H1 (cell line): ENCODE results near the gene POMZP3.
"Not testable (repeated sequence)": the region's sequence is repeated elsewhere in the genome, so short reads cannot be mapped to it uniquely, and the experiment has no call there.

Experiments used
- ASH2L ChIP-seq: fragments of 200-600, 300-600 bp; sonication (generic); IDR thresholded peaks from one replicate; pipeline ENCODE4 v1.7.1; 2017; ENCODE audit warnings: low read length
- CTCF ChIP-seq, 3 experiments: IDR thresholded peaks; 1 replicate in 2 of 3; 2 replicates in 1 of 3; pipeline versions ENCODE4 v1.5.1 to v1.6.1; 2011; ENCODE audit warnings: low read length in 3 of 3, mild to moderate bottlenecking in 3 of 3, inconsistent platforms in 2 of 3, low read depth in 1 of 3, moderate library complexity in 1 of 3; ENCODE audit not compliant: insufficient read depth in 1 of 3; ENCODE audit errors: control extremely low read depth in 1 of 3
- JUND ChIP-seq: IDR thresholded peaks from 2 replicates; pipeline ENCODE4 v1.6.1; 2011; ENCODE audit warnings: mild to moderate bottlenecking, improper control_type of control experiment, low read length
- NRF1 ChIP-seq: IDR thresholded peaks from 2 replicates; pipeline ENCODE4 v1.6.1; 2011; ENCODE audit warnings: mild to moderate bottlenecking, low read depth, low read length, improper control_type of control experiment
- POLR2A ChIP-seq, 2 experiments: IDR thresholded peaks; 1 replicate in 1 of 2; 2 replicates in 1 of 2; pipeline ENCODE4 v1.6.1; 2011; ENCODE audit warnings: low read depth in 2 of 2, low read length in 2 of 2, mild to moderate bottlenecking in 2 of 2; ENCODE audit errors: control extremely low read depth in 1 of 2
- ZNF274 ChIP-seq: IDR thresholded peaks from 2 replicates; pipeline ENCODE4 v1.7.0; 2012; ENCODE audit warnings: low read length, borderline replicate concordance; ENCODE audit errors: extremely low read depth

- not testable (repeated sequence) for TF ChIP-seq JUND; CTCF (IDR thresholded peaks at IDR 0.05; ENCODE audit: control extremely low read depth in 1 of 3, insufficient read depth in 1 of 3, low read depth in 1 of 3, low read length in 3 of 3); POLR2A (IDR thresholded peaks at IDR 0.05; ENCODE audit: control extremely low read depth in 1 of 2, low read depth in 2 of 2, low read length in 2 of 2); NRF1; ASH2L; ZNF274
These were observed 46.3 kb upstream of the POMZP3 start for GRCh38 chr7:76673346-76673745.
